Stomach smooth muscle (tissue), 2 donors: ENCODE measurements around the gene FSCN2.

Experiments
- H3K27ac ChIP-seq: one replicate; pipeline ENCODE4 v1.7.0; 2013; ENCODE audit warnings: mild to moderate bottlenecking, low read length, inconsistent platforms
- H3K27me3 ChIP-seq, 2 donors: one replicate each; pipeline ENCODE4 v1.7.0; 2013; ENCODE audit warnings: low read length in 2 of 2; ENCODE audit not compliant: insufficient read depth in 2 of 2, control insufficient read depth in 1 of 2
- H3K36me3 ChIP-seq, 2 donors: one replicate each; pipeline ENCODE4 v1.7.0; 2013; ENCODE audit warnings: low read length in 2 of 2; ENCODE audit not compliant: control insufficient read depth in 2 of 2, insufficient read depth in 2 of 2
- H3K4me1 ChIP-seq: one replicate; pipeline ENCODE4 v1.7.0; 2013; ENCODE audit warnings: low read length; ENCODE audit not compliant: control insufficient read depth, insufficient read depth
- H3K4me3 ChIP-seq, 2 donors: one replicate each; pipeline ENCODE4 v1.7.0; 2013; ENCODE audit warnings: low read length in 2 of 2
- H3K9ac ChIP-seq, 2 donors: one replicate each; pipeline ENCODE4 v1.7.0; 2013; ENCODE audit warnings: low read length in 2 of 2, mild to moderate bottlenecking in 1 of 2
- H3K9me3 ChIP-seq, 2 donors: one replicate each; pipeline ENCODE4 v1.7.0; 2013; ENCODE audit warnings: low read length in 2 of 2; ENCODE audit not compliant: control insufficient read depth in 2 of 2
- donor health status: healthy.
- donor health status: Pancreatic carcinoma.

FSCN2 gene

DNA sequence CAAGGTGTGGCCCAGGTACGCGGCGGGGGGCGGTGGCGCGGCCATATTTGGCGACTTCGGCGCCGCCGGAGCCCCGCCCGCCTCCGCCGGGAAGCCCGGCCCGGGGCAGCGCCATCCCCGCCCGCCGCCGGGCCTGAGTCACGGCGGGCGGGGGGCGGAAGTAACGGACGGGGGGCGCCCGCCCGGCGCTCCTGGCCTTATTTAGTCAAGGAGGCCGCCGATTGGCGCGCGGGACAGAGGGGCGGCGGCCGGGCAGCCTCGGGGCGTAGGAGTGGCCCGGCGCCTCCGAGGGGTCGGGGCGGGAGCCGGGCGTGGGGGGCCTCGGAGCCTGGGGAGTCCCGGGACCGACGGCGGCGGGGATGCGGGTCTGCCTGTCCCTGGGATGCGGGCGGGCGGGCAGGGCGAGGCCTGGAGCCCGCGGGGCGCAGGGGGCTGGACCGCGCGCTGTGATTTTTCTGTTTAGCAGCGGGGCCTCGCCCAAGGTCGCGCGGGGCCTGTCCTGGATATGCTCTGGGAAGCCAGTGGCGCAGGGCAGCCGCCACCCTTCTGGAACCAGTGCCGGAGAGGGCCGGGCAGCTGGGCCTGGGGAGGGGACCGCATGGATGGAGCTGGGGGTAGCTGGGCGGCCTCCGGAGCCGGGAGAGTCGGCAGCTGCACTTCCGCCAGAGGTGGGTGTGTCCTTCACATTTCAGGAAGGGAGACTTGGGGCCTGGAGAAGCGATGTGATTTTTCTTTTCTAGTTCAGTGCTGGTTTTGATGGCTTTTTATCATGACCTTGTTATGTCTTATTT is 13.2 kb upstream of the FSCN2 start:
- H3K9me3 ChIP-seq, result no peaks in the 10 kb centered on the region
- peak overlapping the region; percentile 78 to 87 for H3K4me3 ChIP-seq
- H3K27me3 ChIP-seq, result no peaks in the 10 kb centered on the region
- peak overlapping the region; percentile 100 for H3K27ac ChIP-seq
- H3K4me1 ChIP-seq, result peaks cover 54% of the 10 kb centered on the region
- H3K9ac ChIP-seq, result peak overlapping the region; percentile 84 to 99
- peaks cover 20 to 23% of the 10 kb centered on the region in 2 donors for H3K36me3 ChIP-seq

GRCh38 chr17:81515530-81516041 is 12.6 kb upstream of the FSCN2 start:
- peaks cover 13 to 16% of the 10 kb centered on the region in 2 donors for H3K36me3 ChIP-seq
- peak overlapping the region; percentile 95 for H3K27ac ChIP-seq
- no peaks in the 10 kb centered on the region for H3K27me3 ChIP-seq
- H3K4me1 ChIP-seq, result peaks cover 57% of the 10 kb centered on the region
- peak overlapping the region; percentile 84 to 88 for H3K9ac ChIP-seq
- no peaks in the 10 kb centered on the region for H3K9me3 ChIP-seq
- H3K4me3 ChIP-seq, result peak overlapping the region; percentile 78 to 87

DNA sequence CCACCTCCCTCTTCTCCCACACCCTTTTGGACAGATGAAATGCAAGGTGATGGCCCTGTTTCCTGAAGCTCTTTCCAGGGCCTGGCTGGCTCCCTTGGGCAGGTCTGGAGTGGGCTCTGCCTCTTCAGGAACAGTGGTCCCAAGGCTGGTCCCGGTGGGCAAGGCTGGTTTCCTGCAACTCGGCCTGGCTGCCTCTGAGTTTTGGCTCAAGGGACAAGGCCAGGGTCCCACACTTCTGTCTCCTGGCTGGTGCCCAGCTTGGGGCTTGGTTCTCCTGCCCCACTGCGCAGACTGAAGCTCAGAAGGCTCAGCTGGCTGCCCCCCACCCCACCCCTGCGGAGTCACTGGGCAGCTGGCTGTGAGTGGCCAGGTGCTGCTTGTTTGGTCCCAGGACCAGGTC is 11.7 kb upstream of the FSCN2 start:
- Histone ChIP-seq H3K36me3 (peaks cover 5 to 8% of the 10 kb centered on the region in 2 donors), H3K27me3 (no peaks in the 10 kb centered on the region), H3K4me1 (peaks cover 57% of the 10 kb centered on the region), H3K4me3 (peak overlapping the region; percentile 78 to 87), H3K27ac (peak overlapping the region; percentile 95), H3K9ac (peak overlapping the region; percentile 84 to 88), H3K9me3 (no peaks in the 10 kb centered on the region)

DNA sequence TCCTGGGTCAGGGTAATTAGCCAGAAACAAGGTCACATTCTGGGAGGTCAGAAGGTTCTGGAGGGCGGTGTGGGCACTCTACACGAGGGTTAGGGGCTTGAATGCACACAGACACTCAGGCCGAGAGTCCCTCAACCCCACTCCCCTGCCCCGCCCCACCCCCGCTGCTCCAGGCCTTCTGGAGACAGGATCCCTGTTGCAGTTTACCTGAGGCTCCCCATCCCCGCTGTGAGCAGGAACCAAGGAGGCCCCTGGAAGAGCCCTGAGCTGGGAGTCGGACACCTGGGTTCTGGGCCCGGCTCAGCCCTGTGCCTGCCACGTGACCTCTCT is 11.2 kb upstream of the FSCN2 start:
- Histone ChIP-seq H3K27ac (peak overlapping the region; percentile 95), H3K4me3 (peak overlapping the region; percentile 78 to 87), H3K36me3 (peaks cover 0 to 2% of the 10 kb centered on the region in 2 donors), H3K9me3 (no peaks in the 10 kb centered on the region), H3K4me1 (peaks cover 57% of the 10 kb centered on the region), H3K9ac (peak overlapping the region; percentile 84 to 88), H3K27me3 (no peaks in the 10 kb centered on the region)

GRCh38 chr17:81517339-81518112 is 10.7 kb upstream of the FSCN2 start:
- H3K27ac ChIP-seq, result peak overlapping the region; percentile 95

GRCh38 chr17:81518113-81518784 is 9.9 kb upstream of the FSCN2 start:
- peak overlapping the region; percentile 95 for H3K27ac ChIP-seq
- peaks cover under 1 to 7% of the 10 kb centered on the region in 2 donors for H3K27me3 ChIP-seq
- H3K9ac ChIP-seq, result peak overlapping the region; percentile 53 to 58

More at GRCh38 chr17:81517339-81518112, 10.7 kb upstream of the FSCN2 start:
- H3K4me3 ChIP-seq, result peak overlapping the region; percentile 78 to 87
- H3K4me1 ChIP-seq, result peaks cover 57% of the 10 kb centered on the region
- no peaks in the 10 kb centered on the region for H3K9me3 ChIP-seq
- H3K36me3 ChIP-seq, result no peaks in the 10 kb centered on the region
- H3K9ac ChIP-seq, result peak overlapping the region; percentile 68 to 88
- H3K27me3 ChIP-seq, result peaks cover 0 to under 1% of the 10 kb centered on the region in 2 donors

DNA sequence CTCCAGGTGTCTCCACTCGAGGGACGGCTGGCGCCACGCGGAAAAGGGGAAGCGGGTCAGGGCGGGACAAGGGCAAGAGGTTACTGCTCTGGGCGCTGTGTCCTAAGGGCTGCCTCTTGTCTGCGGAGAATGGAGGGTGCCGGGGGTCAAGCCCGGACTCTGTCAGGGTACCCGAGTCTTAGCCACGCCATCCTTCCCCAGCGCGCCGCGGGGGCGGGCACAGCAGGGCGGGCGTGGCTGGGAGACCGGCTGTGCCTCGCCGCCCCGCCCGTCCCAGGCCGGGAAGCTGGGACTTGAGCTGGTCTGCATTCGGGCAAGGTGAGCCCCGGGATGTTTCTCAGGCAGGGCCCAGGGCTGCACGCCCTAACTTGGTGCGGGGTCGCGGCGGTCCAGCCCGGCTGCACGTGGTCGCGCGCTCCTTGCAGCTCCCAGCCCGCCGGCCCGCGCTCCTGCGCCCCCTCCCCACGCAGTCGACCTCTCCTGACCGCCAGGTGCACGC is 9.3 kb upstream of the FSCN2 start:
- H3K4me3 ChIP-seq, result peak overlapping the region; percentile 55 to 76
- no peaks in the 10 kb centered on the region for H3K36me3 ChIP-seq
- H3K9ac ChIP-seq, result peak overlapping the region; percentile 53 to 58
- H3K27ac ChIP-seq, result peak overlapping the region; percentile 95
- H3K9me3 ChIP-seq, result no peaks in the 10 kb centered on the region
- H3K27me3 ChIP-seq, result peaks cover 6 to 13% of the 10 kb centered on the region in 2 donors
- peaks cover 61% of the 10 kb centered on the region for H3K4me1 ChIP-seq

More at GRCh38 chr17:81518113-81518784, 9.9 kb upstream of the FSCN2 start:
- Histone ChIP-seq H3K36me3 (no peaks in the 10 kb centered on the region), H3K4me3 (peak overlapping the region; percentile 55 to 76), H3K4me1 (peaks cover 59% of the 10 kb centered on the region), H3K9me3 (no peaks in the 10 kb centered on the region)

DNA sequence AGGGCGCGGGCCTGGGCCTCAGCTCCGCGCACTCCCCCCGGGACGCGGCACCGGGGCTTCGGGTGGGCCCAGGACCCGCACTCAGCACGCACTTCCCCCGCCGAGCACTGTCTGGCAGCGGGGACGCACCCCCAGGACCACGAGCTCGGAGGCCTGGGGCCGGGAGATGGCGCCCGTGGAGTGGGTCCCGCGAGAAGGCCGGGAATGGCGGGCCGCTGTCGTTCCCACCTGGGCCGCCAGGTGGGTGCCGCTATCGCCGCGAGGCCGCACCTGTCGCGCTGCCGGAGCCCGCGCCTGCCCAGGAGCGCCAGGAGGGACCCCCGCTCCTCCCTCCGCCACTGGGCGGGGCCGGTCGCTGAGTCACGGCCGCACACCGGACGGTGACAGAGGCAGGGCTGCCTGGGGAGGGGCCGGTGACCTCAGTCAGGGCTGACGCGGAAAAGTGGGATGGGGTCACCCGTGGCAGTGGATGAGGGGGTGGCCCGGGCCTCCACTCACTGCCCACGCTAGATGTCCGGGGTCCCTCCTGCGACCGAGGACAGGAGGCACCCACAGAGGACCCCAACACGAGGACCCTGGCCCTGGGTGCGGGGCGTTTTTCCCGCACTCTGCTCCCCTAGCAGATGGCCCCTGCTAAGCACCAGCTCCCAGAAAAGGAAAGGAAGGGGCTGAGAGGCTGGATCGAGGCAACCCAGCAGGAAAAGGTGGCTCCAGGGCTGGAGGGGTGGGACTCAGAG is 8.7 kb upstream of the FSCN2 start:
- H3K4me1 ChIP-seq, result peaks cover 58% of the 10 kb centered on the region
- peak overlapping the region; percentile 95 for H3K27ac ChIP-seq
- H3K4me3 ChIP-seq, result peak overlapping the region; percentile 55 to 76
- H3K9ac ChIP-seq, result peak overlapping the region; percentile 2 to 58
- H3K27me3 ChIP-seq, result peaks cover 11 to 19% of the 10 kb centered on the region in 2 donors
- no peaks in the 10 kb centered on the region for H3K36me3 ChIP-seq
- H3K9me3 ChIP-seq, result no peaks in the 10 kb centered on the region

DNA sequence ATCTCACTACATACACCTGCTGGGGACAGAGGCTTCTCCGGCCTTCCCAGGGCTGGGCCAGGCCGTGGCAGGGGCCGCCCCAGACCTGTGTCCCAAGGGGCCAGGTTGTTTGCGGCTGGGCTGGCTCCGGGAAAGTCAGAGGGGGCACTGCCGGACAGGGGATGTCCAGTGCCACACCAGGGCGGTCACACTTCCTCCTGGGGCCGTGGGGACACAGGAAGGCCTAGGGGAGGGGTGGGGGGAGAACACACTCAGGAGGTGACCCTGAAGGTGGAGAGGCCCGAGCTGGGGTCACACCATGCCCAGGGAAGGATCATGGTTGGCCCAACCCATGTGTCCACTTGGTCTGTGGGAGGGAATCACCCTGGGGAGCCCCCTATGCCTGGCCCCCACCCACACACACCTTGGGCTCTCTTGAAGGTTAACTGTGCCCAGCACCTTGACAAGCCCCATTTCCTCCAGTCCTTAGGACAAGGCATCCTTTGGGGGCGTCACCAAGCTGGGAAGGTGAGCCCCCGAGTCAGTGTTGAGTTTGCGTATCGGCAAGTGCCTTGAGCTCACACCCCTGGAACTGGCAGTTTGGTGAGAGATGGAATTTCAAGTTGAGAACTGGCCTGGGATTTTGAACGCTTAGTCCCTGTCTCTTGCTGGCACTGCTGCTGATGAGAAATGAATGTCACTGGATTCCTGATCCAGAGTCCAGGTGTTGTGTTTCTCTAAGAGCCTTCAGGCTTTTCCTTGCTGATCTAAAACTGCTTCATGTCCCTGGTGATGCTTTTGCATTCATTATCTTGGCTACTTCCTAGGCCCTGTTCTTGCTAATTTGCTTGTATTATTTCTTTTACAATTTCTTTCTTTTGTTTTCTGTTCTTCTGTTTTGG is 7.9 kb upstream of the FSCN2 start:
- H3K27ac ChIP-seq, result no peak overlapping the region
- H3K4me3 ChIP-seq, result peak overlapping the region in 1 of 2 donors; percentile 76
- H3K9ac ChIP-seq, result no peak overlapping the region
- H3K36me3 ChIP-seq, result no peaks in the 10 kb centered on the region
- peaks cover 58% of the 10 kb centered on the region for H3K4me1 ChIP-seq
- no peaks in the 10 kb centered on the region for H3K9me3 ChIP-seq
- H3K27me3 ChIP-seq, result peaks cover 16 to 25% of the 10 kb centered on the region in 2 donors
